Stimulated activated CD4-positive, alpha-beta T cell treated with anti-CD3 and anti-CD28 coated beads, Interleukin-15, amount 100 ng/mL, for 24 hours (primary cell): ENCODE data around the gene LBH.
A peak's percentile ranks its signal among the peaks of the same experiment; 100 is the strongest.

Experiments used
- DNase-seq: peaks from one replicate; pipeline ENCODE4 v3.0.0-alpha.2; 2020

LBH gene

GRCh38 chr2:30235859-30236535 is 4.7 kb downstream of the LBH start:
- DNase-seq, result peak; percentile 66

GRCh38 chr2:30236591-30237238 is 5.4 kb downstream of the LBH start:
- DNase-seq, result no peak

GRCh38 chr2:30237239-30237965 is 6.1 kb downstream of the LBH start:
- DNase-seq, result peak; percentile 58

DNA sequence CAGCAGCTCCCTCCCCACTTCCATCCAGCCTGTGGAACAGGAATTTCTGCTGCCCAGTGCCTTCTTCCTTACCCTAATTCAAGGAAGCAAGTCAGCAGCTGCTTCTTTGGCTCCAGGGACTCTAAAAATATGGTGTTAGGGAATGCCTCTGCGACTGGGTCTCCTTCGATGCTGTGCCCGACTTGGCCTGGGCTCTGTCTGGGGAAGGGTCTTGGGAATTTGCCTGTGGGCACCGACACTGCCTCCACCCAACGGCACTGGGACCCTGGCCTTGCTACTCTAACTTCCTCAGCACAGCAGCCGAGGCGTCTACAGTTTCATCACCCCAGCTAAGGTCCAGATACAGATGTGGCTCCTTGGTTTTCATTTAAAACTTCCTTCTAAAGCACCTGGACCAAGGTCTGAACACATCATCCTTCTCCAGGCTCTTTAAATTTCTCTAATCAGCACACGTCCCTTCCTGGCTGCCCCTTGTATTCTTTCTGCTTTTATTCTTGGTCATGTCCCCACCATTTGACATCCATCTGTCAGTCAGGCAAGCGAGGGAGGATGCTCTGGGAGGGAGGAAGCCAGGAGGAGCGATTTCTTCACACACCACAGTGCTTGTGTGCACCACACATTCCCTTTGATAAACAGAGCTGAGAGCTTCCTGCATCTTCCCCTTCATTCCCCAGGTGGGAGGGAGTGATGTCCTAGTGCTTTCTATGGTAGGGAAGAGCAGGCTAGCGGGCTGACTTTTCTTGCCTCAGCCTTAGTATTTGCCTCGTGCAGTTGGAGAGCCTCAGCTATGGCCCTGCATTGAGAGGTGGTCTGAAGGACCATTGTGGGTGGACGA is 6.8 kb downstream of the LBH start:
- DNase-seq, result no peak

DNA sequence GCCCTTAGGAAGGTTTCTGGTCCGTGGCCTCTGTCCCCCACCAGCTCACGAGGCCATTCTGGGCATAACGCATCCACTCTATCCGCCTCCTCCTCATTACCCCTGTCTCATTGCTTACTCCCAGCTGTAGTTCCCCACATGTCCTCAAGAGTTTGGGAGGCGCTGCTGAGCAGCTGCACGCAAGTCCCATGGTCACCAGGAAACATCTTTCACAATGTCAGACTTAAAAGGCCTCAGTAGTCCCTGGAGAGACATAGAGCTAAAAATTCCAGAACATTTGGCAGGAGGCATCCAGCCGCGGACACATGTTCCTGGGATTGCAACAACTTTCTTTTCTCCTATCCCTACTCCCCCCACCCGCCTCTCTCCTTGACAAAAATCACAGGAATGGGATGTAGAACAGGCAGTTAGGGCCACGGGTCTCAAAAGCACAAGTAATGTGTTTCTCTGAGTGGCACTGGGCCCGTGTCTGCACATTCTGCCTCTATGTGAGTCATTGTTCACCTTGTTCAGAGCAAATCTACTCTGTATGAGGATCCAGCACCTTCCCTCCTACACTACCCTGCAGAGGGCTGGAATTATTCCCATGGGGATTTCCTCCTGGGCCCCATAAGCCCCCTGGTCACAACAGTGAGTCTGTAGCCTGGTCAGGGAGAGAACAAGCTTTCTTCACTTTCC is 8.1 kb downstream of the LBH start:
- peak; percentile 82 for DNase-seq

GRCh38 chr2:30239986-30240752 is 8.8 kb downstream of the LBH start:
- DNase-seq, result no peak

DNA sequence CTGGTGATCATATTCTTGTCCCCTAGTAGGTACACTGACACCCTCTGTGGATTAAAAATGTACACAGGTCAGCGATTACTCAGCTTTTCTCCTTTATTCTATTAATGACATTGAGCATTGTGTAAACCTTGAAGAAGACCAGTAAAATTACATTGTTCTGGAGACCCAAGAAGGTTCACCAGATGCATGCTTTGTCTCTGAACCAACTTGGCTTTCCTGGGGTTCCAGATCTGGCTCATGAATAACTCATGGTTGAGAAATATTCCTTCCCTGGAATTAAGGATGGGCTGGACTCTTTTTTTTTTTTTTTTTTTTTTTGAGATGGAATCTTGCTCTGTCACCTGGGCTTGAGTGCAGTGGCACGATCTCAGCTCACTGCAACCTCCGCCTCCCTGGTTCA is 11.9 kb downstream of the LBH start:
- DNase-seq, result no peak

GRCh38 chr2:30245364-30245763 is 14.0 kb downstream of the LBH start:
- DNase-seq, result no peak

DNA sequence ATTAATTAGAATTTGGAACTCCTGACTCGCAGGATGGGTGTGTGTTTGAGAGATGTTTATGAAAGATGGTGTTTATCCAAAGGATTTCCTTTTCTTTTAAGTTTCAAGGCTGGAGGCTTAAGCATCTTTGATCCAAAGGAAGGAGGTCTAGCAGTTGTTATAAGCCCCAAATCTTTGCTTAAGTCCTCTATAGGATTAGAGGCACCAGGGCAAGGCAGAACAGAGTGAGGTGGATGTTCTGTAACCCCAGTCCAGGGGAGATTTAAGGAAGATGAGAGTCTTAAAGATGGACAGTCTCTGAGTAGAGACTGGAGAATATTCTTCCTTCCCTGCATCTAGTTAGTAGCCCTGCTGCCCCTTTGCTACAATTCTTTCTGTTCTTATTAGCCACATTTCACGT is 17.5 kb downstream of the LBH start:
- DNase-seq, result no peak

DNA sequence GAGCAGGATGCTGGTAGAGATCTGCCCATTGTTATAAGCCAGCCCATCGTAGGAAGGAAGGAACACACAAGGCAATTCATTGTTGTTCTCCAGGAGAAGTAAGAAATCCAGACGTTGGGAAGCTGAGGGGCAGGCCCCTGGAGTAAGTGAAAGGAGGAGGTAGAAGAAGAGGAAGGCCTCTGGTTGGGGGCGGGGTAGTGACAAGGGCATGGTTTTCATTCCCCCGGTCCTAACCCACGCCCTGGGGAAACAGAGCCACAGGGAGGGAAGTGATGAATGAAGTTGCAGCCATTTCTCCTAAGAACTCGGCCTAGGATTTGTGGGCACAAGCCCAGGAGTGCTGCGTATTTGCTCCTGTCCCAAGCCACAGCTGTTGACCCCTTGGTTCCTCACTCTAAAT is 18.0 kb downstream of the LBH start:
- DNase-seq, result no peak

DNA sequence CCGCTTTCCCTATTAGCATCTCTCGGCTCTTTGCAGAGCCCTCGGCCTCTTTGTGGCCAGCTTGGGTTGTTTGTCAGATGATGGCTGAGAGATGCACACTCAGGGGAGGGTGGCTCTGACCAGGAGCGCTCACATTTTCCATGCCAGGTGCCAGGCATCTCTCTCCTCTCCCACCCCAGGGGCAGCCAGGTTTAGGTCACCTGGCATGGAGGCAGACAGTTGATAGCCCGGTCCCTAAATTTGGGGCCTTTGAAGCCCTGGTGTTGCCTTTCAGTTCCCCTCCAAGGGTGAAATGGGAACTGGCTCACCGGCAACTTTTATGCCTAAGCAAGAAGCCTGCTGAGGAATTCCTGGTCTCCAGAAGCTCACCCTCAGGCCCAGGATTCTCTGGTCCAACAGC is 19.1 kb downstream of the LBH start:
- DNase-seq, result no peak

GRCh38 chr2:30252723-30253701 is 21.7 kb downstream of the LBH start:
- DNase-seq, result peak; percentile 81

DNA sequence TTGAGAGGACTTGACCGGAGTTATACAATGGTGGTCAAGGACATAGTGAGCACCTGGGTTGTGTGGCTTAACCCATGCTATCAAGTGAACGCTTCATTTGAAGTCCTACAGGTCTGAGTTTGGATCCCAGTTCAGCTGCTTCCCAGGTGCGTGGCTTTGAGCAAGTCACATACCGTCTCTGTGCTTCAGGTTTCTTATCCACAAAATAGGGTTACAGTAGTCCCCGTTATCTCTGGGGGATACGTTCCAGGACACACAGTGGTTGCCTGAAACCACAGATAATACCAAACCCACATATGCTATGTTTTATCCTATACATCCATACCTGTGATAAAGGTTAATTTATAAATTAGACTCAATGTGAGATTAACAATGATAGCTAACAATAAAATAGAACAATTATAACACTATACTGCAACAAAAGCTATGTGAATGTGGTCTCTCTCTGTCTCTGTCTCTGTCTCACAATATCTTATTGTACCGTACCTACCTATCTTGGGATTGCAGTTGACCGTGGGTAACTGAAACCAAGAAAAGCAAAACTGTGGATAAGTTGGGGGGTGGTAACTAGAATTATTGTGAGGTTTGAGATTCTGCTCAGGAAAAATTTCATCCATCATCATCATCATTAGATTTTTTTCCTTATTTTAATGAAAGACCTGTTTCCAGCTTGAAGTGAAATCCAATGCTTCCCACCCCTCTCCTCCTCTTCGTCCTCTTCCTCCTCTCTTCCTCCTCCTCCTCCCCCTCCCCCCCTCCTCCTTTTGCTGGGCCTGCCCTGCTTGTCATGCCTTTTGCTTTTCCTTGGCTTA is 22.7 kb downstream of the LBH start:
- no peak for DNase-seq

GRCh38 chr2:30254685-30255001 is 23.3 kb downstream of the LBH start:
- no peak for DNase-seq

DNA sequence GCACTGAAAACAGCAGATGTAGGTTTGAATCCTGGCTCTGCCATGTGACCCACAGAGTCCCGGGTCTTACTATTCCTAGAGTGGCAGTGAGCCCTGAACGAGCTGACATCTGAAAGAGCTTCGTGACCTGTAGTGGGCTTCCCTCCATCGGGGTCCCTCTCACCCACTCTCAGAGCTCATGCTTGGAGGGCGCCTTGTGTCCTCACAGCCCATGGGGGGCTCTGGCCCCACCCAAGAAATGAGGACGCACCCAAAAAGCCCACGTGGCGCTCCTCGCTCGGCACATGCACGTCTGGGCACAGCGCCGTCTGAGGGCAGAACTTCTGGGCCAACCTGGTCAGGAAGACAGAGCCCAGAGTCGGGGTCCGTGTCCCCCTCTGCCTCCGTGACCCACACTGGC is 23.7 kb downstream of the LBH start:
- DNase-seq, result no peak

- no peak for DNase-seq
Observed at GRCh38 chr2:30255466-30256408, 24.4 kb downstream of the LBH start.

GRCh38 chr2:30257266-30258214 is 26.2 kb downstream of the LBH start:
- no peak for DNase-seq

DNA sequence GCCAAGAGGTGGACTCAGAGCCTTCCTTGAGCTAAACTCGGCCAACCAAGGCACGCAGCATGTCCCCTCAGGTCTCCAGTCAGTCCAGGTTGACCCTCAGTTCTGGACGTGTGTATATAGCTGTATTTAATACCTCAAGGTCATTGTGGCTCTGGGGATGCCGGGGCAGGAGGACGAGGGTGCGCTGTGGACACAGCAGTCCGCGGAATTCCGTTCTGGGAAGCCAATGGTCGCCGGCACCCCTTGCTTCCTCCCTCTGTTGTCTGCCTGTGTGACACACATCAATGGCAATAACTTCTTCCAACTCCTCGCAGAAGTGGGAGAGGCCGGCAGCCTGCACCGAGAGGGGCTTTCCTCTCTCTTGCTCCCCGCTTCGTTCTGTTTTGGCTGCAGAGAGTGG is 27.7 kb downstream of the LBH start:
- no peak for DNase-seq
